KBM-7 (cell line): ENCODE results near the gene IRF8.

ENCODE experiments used
- DNase-seq: peaks from one replicate; pipeline ENCODE4 v3.0.0-alpha.2; 2015
- in situ Hi-C: fragments of 300-500 bp; cut with MboI; formaldehyde crosslinking; loops from 2 replicates; pipeline ENCODE4 v1.14.3; 2020; ENCODE audit warnings: low sequenced_read_pairs, low pct_unique_long_range_greater_than_20kb, mixed read lengths

Gene IRF8

DNA sequence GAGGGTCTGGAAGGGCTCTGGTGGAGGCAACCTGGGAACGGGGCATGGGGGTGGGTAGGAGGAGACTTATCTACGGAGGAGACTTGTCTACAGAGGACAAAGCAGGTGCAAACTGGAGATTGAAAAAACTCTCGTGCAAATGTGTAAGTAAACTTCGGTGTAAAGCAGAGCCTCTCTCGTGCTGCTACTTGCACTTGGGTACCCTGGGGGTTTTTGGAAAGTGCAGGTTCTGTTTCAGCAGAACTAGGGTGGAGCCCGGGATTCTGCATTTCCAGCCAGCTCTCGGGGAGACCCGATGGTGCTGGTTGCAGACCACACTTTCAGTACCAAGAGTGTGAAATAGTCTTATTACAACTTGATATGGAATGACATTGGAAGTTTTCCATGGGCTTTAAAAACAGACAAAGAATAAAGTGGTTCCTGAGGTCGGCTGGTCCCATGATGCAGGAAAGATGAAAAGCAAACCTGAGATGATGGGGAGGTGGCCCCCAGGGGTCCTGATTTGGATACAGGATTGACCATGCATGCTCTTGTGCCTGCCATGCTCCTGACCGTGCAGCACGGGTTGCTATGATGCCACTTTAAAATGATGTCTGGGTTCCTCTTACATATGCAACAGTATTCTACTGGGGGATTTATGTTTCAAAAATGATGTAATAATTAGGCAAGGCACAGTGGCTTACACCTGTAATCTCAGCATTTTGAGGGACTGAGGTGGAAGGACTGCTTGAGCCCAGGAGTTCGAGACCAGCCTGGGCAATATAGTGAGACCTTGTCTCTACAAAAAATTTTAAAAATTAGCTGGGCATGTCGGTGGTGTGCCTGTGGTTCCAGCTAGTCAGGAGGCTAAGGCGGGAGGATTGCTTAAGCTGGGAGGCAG lies 69.3 kb downstream of the IRF8 start:
- no peak for DNase-seq
- in situ Hi-C loops = no loop called here

DNA sequence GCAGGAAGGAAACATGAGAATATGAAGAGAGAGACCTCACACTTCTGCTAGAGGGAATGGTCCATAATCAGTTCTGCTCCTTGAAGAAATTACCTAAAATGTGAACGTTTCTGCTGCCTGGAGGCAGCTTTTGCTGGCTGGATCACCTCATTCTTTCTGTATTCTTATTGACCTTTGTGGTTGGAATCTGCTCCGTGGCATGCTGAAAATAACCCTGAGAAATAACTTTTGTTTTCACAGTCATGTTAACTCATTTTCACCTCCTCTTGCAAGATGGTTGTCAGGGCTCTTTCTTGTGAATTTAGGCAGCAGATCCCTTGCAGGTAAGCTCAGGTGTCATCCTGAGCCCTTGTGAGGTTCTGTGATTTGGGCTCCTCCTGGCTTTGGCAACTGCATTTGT lies 70.2 kb downstream of the IRF8 start:
- DNase-seq = no peak
- in situ Hi-C loops = no loop called here

DNA sequence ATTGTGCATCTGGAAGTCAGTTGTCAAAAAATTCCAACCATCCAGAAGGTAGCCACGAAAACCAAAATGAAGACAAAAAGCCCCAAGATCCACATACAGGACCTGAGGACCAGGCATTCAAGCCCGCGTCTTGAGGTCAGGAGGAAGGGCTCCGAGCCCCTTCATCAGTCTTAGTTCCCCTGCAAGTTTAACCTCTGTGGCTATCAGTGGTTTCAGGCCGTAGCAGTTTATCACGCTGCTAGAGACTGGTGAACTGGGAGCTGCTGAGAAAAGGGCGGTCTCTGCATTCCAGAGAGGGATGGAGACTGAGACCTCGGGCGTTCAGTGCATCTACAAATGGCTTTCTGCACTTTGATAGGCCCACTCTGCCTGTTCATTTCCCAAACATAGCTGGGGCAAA lies 70.6 kb downstream of the IRF8 start:
- no peak for DNase-seq

DNA sequence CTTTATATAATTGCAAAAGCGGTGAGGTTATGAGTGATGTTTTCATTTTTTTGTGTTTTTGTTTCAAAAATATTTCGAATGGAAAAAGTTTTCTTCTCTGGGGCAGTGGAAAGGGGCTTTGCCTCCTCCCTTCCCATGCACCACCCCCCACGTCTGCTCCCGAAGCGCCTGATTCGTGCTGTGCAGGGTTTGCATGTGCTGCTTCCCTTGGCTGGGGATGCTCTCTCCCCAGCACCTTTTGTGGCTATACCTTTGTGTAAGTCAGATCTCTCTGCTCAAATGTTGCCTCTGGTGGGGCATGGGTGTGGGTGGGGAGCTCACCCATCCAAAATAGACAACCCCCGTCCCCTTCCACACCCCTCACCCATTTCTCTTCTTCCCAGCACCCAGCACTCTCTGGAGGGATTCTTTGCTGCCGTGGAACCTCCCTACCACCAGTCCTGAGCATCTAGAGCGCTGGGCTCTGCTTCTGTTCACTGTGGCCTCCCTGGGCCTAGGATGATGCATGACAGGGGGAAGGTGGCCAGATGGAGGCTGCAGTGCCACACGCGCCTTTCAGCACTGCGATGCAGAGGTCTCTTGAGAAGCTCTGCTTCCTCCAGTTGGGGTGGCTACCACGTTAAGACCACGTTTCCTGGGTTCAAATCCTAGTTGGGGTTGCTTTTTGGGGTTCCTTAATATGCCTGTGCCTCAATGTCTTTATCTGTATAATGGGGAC lies 71.2 kb downstream of the IRF8 start:
- in situ Hi-C loops = no loop called here
- DNase-seq = no peak

More for the DNA sequence above, 70.6 kb downstream of the IRF8 start:
- in situ Hi-C loops = no loop called here

DNA sequence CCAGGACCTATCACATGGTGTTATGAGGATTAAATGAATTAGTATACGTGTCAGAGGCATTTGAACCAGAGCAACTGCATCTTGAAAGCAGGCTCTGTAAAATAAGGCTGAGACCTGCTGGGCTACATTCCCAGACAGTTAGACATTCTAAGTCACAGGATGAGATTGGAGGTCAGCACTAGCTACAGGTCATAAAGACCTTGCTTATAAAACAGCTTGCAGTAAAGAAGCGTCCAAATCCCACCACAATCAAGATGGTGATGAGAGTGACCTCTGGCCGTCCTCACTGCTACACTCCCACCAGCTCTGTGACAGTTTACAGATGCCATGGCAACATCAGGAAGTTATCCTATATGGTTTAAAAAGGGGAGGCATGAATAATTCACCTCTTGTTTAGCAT lies 71.8 kb downstream of the IRF8 start:
- no peak for DNase-seq
- in situ Hi-C loops = no loop called here
